A549 (cell line): ENCODE results near the gene GNL2. TPM values are rescaled to one million over a fixed set of nuclear protein-coding genes. Genes with fewer than 3 reads are reported as not detected.

Experiments
- ATAC-seq, 2 experiments: fragments of 200-7000 bp in 1 of 2; fragments of >200 bp in 1 of 2; cut with Nextera tagmentation in 1 of 2; cut with Tn5 transposase in 1 of 2; 3 replicates each; pipeline versions ENCODE4 v1.8.0 to v1.9.1; 2018 to 2020; ENCODE audit warnings: mild to moderate bottlenecking in 1 of 2, moderate library complexity in 1 of 2
- CTCF ChIA-PET: fragments of 300-600 bp; sonication (Branson Sonifier 250); formaldehyde crosslinking; extraction: SDS; loops from one replicate; lab custom pipeline; 2021; ENCODE audit warnings: antibody characterized with exemption, inconsistent platforms; lab: Yijun Ruan, JAX
- POLR2A ChIA-PET: fragments of 350-600 bp; formaldehyde crosslinking; extraction: SDS; loops from one replicate; lab custom pipeline; 2021; ENCODE audit warnings: antibody characterized with exemption, inconsistent platforms; lab: Yijun Ruan, JAX
- DNase-seq, 2 experiments: peaks; one replicate each; pipeline versions ENCODE4 v3.0.0 to v3.0.0-alpha.2; 2011 to 2016; ENCODE audit warnings: low read depth in 1 of 2, low spot score in 1 of 2
- FAIRE-seq: peaks from 2 replicates; lab custom pipeline; 2011; peaks lifted over from hg19 to GRCh38; lab: Jason Lieb, UNC
- H3K27ac ChIP-seq, 2 experiments: fragments of >200 bp; sonication (Bioruptor Twin); formaldehyde crosslinking; 3 replicates each; pipeline ENCODE4 v1.5.1; 2016 to 2017
- H3K4me1 ChIP-seq: fragments of >200 bp; sonication (Bioruptor Twin); formaldehyde crosslinking; 3 replicates; pipeline ENCODE4 v1.6.1; 2016
- H3K4me2 ChIP-seq: fragments of >200 bp; sonication (Bioruptor Twin); formaldehyde crosslinking; 3 replicates; pipeline ENCODE4 v1.6.1; 2016
- H3K4me3 ChIP-seq: fragments of >200 bp; sonication (Bioruptor Twin); formaldehyde crosslinking; 3 replicates; pipeline ENCODE4 v1.5.1; 2016
- H3K9me3 ChIP-seq: fragments of >200 bp; sonication (Bioruptor Twin); formaldehyde crosslinking; 3 replicates; pipeline ENCODE4 v1.6.1; 2016
- ATOH8 ChIP-seq: fragments of 250-450 bp; sonication (Bioruptor Pico); IDR thresholded peaks from 2 replicates; pipeline ENCODE4 v1.5.0; 2020; ENCODE audit warnings: low read depth, mild to moderate bottlenecking, moderate library complexity
- CEBPB ChIP-seq, 2 experiments: fragments of >200 bp in 1 of 2; sonication (Bioruptor Twin) in 1 of 2; formaldehyde crosslinking in 1 of 2; IDR thresholded peaks; 2 replicates each; pipeline ENCODE4 v1.6.1; 2012 to 2016
- CHD4 ChIP-seq: fragments of 200-600 bp; sonication (generic); IDR thresholded peaks from 2 replicates; pipeline ENCODE4 v1.6.1; 2016; ENCODE audit warnings: antibody characterized with exemption, mild to moderate bottlenecking, borderline replicate concordance
- EHMT2 ChIP-seq: fragments of 200-600 bp; sonication (generic); IDR thresholded peaks from 2 replicates; pipeline ENCODE4 v1.6.1; 2016; ENCODE audit warnings: antibody characterized with exemption, low read depth, mild to moderate bottlenecking, moderate library complexity
- FOSL2 ChIP-seq, 2 experiments: fragments of 450-650 bp in 1 of 2; fragments of >200 bp in 1 of 2; sonication (Bioruptor Twin) in 1 of 2; formaldehyde crosslinking; IDR thresholded peaks; 2 replicates each; pipeline versions ENCODE4 v1.5.0 to v1.6.1; 2016 to 2020; ENCODE audit warnings: mild to moderate bottlenecking in 1 of 2, moderate library complexity in 1 of 2
- HMGXB4 ChIP-seq: fragments of 250-450 bp; sonication (Bioruptor Pico); IDR thresholded peaks from 2 replicates; pipeline ENCODE4 v1.5.0; 2021; ENCODE audit warnings: mild to moderate bottlenecking, moderate library complexity, borderline replicate concordance
- HOXA7 ChIP-seq: fragments of 250-450 bp; sonication (Bioruptor Pico); IDR thresholded peaks from 2 replicates; pipeline ENCODE4 v1.5.0; 2020; ENCODE audit warnings: mild to moderate bottlenecking, moderate library complexity
- HOXB5 ChIP-seq: fragments of 250-450 bp; sonication (Bioruptor Pico); IDR thresholded peaks from 2 replicates; pipeline ENCODE4 v1.5.0; 2020; ENCODE audit warnings: mild to moderate bottlenecking, moderate library complexity
- KDM5A ChIP-seq: fragments of 200-600 bp; sonication (generic); IDR thresholded peaks from 2 replicates; pipeline ENCODE4 v1.6.1; 2016; ENCODE audit warnings: antibody characterized with exemption, mild to moderate bottlenecking
- MAZ ChIP-seq: fragments of 150-350 bp; IDR thresholded peaks from 2 replicates; pipeline ENCODE4 v1.6.1; 2014; ENCODE audit warnings: antibody characterized with exemption, low read depth, low read length, borderline replicate concordance
- NPAS2 ChIP-seq: fragments of 250-450 bp; sonication (Bioruptor Pico); IDR thresholded peaks from 2 replicates; pipeline ENCODE4 v1.8.0; 2022; ENCODE audit warnings: mild to moderate bottlenecking, moderate library complexity, borderline replicate concordance
- POLR2AphosphoS2 ChIP-seq: conservative IDR thresholded peaks from 2 replicates; pipeline ENCODE4 v1.6.1; 2012; ENCODE audit warnings: low read length, improper control_type of control experiment, inconsistent platforms
- SREBF2 ChIP-seq: fragments of 450-650 bp; IDR thresholded peaks from 2 replicates; pipeline ENCODE4 v1.6.1; 2014; ENCODE audit warnings: mild to moderate bottlenecking, moderate library complexity
- TP53 ChIP-seq: fragments of 250-450 bp; sonication (Bioruptor Pico); IDR thresholded peaks from 2 replicates; pipeline ENCODE4 v1.5.0; 2021; ENCODE audit warnings: mild to moderate bottlenecking, moderate library complexity
- ZC3H11A ChIP-seq: fragments of 450-650 bp; IDR thresholded peaks from 2 replicates; pipeline ENCODE4 v1.6.1; 2014; ENCODE audit warnings: antibody characterized with exemption, mild to moderate bottlenecking
- ZFP36 ChIP-seq: fragments of 450-650 bp; IDR thresholded peaks from 2 replicates; pipeline ENCODE4 v1.6.1; 2014; ENCODE audit warnings: borderline replicate concordance; ENCODE audit not compliant: partially characterized antibody
- WGBS: methylation state at CpG from one replicate; pipeline ENCODE4 v1.1.6; 2017; ENCODE audit errors: missing lambda C conversion rate; 5-methylcytosine and 5-hydroxymethylcytosine counted together
- polyA plus RNA-seq, 4 experiments: library from polyadenylated mRNA; depleted of rRNA in 3 of 4; stranded (reverse); fragments of >200 nt; fragmentation: RNase III in 1 of 4; extraction: RNeasy Plus Mini Kit Qiagen cat#74134 plus additional on column Dnase treatment in 1 of 4; gene quantifications; 2 replicates in 3 of 4; 3 replicates in 1 of 4; pipeline ENCODE4 v1.2.3, GENCODE V29; 2011 to 2017
- TF ChIP-seq, protein P1 (sequence below): fragments of 200-600 bp; sonication (generic); IDR thresholded peaks from 2 replicates; pipeline ENCODE4 v1.6.1; 2016; ENCODE audit warnings: antibody characterized with exemption, mild to moderate bottlenecking, moderate library complexity
- TF ChIP-seq, protein P2 (sequence below): IDR thresholded peaks from 2 replicates; pipeline ENCODE4 v1.6.1; 2012
- TF ChIP-seq, protein P3 (sequence below): fragments of >200 bp; sonication (Bioruptor Twin); formaldehyde crosslinking; IDR thresholded peaks from 2 replicates; pipeline ENCODE4 v1.6.1; 2016
- TF ChIP-seq, protein P4 (sequence below): IDR thresholded peaks from 2 replicates; pipeline ENCODE4 v1.6.1; 2012

Gene GNL2
- polyA plus RNA-seq, 2 of the 4 experiments (the other 2 are of a cell fraction) = 50.1 to 69.2 TPM

GRCh38 chr1:37574834-37575480, 20.8 kb downstream of the GNL2 start:
- CTCF ChIA-PET = interaction anchor here (1.1 to 1.8 kb wide), 2 partner anchors 9 kb away, joined by 3 to 4 read pairs; no protein-coding TSS in a partner anchor
- DNase-seq (no peak), FAIRE-seq (no peak), ATAC-seq (no peak)
- Histone ChIP-seq H3K4me1 (peaks cover 9% of the 10 kb centered on the region; the same call in 1 of the 3 replicates), H3K27ac (no peak overlapping the region), H3K4me3 (no peak overlapping the region), H3K4me2 (no peak overlapping the region), H3K9me3 (no peaks in the 10 kb centered on the region)
- 78% methylated on average over 5 of the region's 7 CpGs for WGBS
- TF ChIP-seq ZC3H11A (no peak), HOXA7 (CRISPR knock-in tag) (no peak), TP53 (CRISPR knock-in tag) (no peak), CEBPB (IDR thresholded peaks at IDR 0.05) (no peak), SREBF2 (no peak), NPAS2 (CRISPR knock-in tag) (no peak), KDM5A (no peak), EHMT2 (no peak), FOSL2 (IDR thresholded peaks at IDR 0.05) (no peak), FOSL2 (CRISPR knock-in tag; IDR thresholded peaks at IDR 0.05) (no peak), ATOH8 (CRISPR knock-in tag) (no peak), MAZ (no peak), HMGXB4 (CRISPR knock-in tag) (no peak), HOXB5 (no peak), ZFP36 (no peak), CHD4 (no peak), POLR2AphosphoS2 (no peak)
- TF ChIP-seq, protein P1, sequence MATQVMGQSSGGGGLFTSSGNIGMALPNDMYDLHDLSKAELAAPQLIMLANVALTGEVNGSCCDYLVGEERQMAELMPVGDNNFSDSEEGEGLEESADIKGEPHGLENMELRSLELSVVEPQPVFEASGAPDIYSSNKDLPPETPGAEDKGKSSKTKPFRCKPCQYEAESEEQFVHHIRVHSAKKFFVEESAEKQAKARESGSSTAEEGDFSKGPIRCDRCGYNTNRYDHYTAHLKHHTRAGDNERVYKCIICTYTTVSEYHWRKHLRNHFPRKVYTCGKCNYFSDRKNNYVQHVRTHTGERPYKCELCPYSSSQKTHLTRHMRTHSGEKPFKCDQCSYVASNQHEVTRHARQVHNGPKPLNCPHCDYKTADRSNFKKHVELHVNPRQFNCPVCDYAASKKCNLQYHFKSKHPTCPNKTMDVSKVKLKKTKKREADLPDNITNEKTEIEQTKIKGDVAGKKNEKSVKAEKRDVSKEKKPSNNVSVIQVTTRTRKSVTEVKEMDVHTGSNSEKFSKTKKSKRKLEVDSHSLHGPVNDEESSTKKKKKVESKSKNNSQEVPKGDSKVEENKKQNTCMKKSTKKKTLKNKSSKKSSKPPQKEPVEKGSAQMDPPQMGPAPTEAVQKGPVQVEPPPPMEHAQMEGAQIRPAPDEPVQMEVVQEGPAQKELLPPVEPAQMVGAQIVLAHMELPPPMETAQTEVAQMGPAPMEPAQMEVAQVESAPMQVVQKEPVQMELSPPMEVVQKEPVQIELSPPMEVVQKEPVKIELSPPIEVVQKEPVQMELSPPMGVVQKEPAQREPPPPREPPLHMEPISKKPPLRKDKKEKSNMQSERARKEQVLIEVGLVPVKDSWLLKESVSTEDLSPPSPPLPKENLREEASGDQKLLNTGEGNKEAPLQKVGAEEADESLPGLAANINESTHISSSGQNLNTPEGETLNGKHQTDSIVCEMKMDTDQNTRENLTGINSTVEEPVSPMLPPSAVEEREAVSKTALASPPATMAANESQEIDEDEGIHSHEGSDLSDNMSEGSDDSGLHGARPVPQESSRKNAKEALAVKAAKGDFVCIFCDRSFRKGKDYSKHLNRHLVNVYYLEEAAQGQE = no peak
- TF ChIP-seq, protein P2, sequence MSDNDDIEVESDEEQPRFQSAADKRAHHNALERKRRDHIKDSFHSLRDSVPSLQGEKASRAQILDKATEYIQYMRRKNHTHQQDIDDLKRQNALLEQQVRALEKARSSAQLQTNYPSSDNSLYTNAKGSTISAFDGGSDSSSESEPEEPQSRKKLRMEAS = no peak
- TF ChIP-seq, protein P3, sequence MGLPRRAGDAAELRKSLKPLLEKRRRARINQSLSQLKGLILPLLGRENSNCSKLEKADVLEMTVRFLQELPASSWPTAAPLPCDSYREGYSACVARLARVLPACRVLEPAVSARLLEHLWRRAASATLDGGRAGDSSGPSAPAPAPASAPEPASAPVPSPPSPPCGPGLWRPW = no peak
- TF ChIP-seq, protein P4, sequence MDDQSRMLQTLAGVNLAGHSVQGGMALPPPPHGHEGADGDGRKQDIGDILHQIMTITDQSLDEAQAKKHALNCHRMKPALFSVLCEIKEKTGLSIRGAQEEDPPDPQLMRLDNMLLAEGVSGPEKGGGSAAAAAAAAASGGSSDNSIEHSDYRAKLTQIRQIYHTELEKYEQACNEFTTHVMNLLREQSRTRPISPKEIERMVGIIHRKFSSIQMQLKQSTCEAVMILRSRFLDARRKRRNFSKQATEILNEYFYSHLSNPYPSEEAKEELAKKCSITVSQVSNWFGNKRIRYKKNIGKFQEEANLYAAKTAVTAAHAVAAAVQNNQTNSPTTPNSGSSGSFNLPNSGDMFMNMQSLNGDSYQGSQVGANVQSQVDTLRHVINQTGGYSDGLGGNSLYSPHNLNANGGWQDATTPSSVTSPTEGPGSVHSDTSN = no peak
- POLR2A ChIA-PET = no interaction called here
